ENCODE results near the gene LMX1A.

LMX1A gene

GRCh38 chr1:165218731-165219130 lies 137.8 kb downstream of the LMX1A start:
- DNase-seq: peak; percentile 27

DNA sequence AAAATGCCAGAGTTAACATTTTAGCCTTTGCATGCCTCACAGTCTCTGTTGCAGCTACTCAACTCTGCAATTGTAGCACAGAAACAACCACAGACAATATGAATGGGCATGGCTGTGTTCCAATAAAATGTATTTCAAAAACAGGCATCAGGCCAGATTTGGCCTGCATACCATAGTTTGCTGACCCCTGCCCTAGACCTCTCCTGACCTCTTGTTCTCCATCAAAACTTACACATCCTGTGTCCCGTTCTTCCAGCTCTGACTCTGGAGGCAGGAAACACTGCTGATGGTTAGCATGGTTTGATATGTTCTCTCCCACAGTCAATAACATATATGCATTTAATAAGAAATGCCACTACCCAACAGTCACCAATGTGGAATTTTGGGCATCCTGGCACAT lies 138.6 kb downstream of the LMX1A start:
- no peak for DNase-seq

DNA sequence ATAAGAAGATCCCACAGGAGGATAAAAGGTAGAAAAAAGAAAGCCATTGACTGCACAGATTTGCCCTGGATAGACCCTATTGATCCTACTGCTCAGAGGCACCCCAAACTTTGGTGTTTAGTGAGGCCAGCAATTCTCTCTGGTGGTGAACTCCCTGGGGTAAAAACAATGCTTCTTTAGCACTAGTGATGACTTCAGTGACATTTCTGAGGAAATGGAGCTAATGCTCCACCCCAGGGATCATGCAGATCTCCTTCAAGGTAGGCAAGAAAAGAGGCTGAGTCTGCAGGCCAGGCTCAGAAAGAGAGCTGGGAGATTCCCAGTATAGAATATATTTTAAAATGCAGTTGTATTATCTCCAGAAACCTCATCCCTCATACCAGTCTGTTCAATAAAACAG lies 140.3 kb downstream of the LMX1A start:
- DNase-seq: no peak

DNA sequence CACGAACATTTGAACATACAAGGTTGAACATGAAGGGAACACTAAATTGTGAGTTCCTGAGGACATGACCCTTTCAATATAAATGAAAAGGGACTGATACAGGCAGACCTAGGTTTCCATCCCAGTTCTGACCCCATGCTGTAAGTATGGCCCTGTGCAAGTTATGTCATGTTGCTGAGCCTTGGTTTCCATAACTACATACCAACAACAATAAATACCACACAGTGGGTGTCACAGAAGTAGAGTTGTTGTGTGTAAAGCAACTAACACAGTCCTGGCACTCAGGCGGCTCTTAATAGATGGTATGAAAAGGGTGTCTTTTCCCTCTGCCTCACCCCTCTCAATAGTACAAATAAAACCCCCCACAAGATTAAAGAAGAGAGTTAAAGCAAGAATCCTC lies 140.8 kb downstream of the LMX1A start:
- DNase-seq: no peak

GRCh38 chr1:165212229-165212628 lies 144.3 kb downstream of the LMX1A start:
- no peak for DNase-seq

DNA sequence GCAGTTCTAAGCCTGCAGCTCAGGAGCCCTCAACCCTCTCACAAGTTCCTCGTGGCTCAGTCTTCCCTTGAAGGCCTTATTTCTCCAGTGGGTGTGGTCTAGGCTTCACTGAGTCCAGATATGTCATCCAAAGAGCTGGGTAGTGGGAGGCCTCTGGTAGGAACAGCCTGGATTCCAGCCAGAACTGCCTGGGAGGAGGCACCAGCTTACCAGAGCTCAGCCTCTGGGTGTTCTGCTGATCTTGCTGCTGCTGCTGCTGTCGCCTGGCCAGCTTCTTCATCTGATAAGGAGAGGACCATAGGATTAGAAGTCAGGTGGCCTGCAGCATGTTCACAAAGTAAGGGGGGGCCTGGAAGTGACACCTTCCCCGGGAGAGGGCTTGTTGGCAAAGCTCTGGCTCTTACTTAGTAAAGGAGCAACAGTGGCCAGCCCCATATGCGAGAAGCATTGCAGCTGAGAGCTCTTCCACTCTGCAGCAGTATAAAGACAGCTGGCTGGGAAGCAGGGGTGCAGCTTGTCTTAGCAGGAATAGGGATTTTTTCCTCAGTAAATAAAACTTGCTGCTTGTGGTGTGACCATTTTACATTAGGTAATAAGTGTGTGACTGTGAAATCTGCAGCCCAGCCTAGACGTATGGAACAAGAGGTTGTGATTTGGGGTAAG lies 148.5 kb downstream of the LMX1A start:
- no peak for DNase-seq

GRCh38 chr1:165205145-165205544 lies 151.4 kb downstream of the LMX1A start:
- no peak for DNase-seq

DNA sequence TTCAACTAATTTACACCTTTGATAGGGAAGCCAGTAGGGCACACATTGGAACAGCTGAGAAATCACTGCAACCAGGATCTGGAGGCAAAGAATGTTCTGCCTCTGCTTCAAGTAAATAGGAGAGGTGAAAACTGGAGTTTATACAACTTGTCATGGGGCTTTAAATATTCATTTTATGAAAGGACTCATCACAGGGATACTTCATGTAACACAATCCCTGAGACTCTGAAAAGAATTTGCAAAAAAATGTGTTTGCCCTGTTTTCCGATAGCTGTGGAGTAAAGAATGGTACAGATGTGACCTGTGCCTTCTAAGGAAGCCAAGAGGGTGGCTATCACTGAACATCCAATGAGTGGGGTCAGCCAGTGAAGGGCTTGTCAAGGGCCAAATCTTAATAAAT lies 152.0 kb downstream of the LMX1A start:
- no peak for DNase-seq

DNA sequence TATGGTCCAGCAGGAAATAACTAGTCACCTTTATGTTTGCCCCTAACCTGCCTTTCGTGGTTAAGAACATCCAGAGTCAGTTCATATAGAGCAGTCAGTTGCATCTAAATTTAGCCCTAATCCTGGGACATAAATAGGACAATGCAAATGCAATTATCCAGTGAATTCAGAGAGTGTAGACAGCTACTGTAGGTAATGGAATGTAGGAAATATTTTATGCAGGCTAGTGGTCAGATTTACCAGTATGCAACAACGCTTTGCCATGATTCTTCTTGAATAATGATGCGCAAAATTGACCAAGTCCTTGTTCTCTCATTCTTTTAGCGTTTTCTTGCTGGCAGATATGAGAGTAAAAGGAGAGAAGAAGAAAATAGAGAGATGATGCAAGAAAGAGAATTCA lies 165.4 kb downstream of the LMX1A start:
- DNase-seq: no peak

- DNase-seq: no peak
Observed at GRCh38 chr1:165189913-165190312, 166.6 kb downstream of the LMX1A start.

GRCh38 chr1:165189011-165189410 lies 167.5 kb downstream of the LMX1A start:
- DNase-seq: no peak

DNA sequence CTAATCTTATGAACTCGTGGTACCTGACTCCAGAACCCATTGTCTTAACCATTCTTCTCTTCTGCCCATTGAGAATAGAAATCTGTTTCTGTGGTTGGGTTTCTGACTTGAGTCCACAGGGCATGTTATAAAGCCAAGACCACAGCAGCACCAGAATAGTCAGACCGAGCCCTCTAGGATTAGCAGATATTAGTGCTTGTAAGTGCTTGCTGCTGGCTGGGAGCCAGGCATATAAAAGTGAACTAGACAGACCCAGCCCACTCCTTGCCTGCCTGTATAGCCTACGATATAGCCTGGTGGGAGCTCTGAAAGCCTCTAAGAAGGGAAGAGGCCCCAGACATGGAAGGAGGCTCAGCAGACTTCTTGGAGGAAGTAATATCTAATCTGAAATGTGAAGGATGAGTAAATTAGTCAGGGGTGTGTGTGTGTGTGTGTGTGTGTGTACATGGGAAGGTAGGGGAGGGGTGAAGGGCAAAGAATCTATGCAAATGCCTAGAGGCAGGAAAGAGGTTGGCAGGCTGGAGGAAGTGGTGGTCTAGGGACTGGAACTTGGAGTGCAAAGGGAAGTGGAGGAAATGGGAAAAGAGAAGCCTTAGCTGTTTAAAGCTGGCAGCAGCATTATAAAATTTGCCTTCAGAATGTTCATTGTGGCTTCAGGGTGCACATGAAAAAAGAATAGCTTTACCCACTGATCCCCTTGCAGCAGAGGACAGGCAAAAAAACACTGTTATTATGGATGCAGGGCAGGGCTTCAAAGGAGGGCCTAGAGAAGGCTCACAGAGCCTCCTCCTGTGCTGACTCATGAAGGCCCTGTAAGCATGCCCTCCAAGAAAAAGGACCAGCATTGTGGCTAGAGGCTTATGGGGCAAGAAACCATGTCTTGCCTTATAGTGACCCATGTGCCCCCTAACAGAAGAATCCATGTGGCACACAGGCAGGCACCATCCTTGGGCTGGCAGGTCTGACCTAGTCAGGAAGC lies 169.2 kb downstream of the LMX1A start:
- no peak for DNase-seq

DNA sequence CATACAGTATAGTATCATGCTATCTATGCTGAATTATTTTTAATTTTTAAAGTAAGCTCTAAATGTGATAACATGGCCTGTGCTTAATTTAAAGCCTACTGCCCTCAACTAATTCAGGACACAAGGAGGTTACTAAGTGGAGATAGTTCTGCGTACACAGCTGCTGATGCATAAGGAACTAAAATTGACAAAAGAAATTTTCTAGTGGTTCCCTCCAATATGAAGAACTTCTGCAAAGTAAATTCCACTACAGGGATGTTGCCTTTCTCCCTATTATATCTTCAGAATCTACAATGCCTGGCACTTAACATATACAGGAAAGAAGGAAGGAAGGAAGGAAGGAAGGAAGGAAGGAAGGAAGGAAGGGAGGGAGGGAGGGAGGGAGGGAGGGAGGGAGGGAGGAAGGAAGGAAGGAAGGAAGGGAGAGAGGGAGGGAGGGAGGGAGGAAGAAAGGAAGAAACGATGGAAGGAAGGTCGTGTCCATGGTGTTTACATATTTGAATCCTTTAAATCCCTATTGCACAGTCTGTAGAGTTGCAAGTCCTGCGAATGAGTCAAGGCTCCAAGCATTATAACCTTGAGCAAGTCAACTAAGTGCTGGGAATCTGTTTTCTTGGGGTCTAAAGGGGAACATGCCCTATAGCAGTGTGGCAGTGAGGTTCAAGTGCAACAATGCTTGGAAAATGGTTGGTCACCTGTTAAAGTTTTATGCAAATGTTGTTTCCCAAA lies 171.2 kb downstream of the LMX1A start:
- DNase-seq: no peak

- DNase-seq: no peak
Observed at GRCh38 chr1:165182975-165183374, 173.5 kb downstream of the LMX1A start.

DNA sequence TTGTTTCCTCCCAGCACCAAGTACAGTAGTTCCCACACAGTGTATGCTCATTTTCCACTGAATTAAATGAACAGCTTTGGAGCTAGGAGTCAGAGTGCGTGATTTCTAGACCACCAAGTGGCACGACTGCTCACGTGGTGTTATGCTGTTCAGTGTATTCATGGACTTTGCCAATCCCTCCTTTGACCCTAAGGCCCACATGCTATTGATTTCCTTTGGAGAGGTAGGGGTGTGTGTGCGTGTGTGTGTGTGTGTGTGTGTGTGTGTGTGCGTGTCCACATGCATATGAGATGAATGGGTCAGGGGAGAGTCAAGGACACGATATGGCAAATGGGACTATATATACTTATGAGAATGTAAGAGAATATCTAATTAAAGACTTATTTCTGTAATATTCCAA lies 177.2 kb downstream of the LMX1A start:
- no peak for DNase-seq

DNA sequence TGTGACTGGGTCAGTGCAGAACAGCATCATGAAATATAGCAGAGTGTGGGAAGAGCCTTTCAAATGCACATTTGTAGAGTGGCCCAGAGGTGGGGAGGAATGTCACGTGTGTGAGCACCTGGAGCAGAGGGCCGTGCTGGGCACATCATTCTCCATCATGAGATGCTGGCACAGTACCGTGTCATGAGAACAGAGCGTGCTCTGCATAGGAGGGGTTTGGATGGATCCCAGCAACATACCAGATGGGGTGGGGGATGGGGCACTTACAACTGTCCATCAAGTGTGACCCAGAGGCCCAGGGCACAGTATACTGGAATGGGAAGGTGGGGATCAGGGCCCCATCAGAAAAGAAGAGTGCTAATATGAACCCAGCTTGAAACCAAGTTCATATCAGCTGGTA lies 182.0 kb downstream of the LMX1A start:
- no peak for DNase-seq

- DNase-seq: no peak
Observed at GRCh38 chr1:165173818-165174217, 182.7 kb downstream of the LMX1A start.

DNA sequence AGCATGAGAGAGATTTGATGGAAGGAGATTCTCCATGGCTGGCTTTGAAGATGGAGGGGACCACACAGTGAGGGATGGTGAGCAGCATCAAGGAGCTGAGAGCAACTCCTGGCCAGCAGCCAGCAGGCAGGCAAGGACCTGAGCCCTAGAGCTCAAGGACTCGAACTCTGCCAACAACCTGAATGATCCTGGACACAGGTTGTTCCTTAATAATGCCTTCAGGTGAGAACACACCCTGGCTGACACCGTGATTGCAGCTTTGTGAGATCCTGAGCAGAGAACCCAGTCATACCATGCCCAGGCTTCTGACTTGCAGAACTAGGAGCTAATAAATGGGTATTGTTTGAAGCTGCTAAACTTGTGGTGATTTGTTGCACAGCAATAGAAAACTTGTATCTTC lies 183.1 kb downstream of the LMX1A start:
- no peak for DNase-seq

- DNase-seq: no peak
Observed at GRCh38 chr1:165172666-165173065, 183.8 kb downstream of the LMX1A start.

DNA sequence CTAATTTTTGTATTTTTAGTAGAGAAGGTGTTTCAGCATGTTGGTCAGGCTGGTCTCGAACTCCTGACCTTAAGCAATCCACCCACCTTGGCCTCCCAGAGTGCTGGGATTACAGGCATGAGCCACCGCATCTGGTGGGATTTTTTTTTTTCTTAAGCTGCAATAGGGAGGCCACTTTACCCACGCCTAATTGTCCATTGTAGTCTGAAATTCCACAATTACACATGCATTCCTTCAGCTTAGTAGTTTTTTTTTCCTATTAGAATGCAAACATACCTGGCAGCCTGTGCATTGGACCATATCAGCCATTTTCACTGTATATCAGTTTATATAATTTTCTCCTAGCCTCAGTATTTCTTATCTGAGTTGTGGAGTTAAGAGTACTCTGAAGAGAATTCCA lies 186.8 kb downstream of the LMX1A start:
- DNase-seq: no peak

- no peak for DNase-seq
Observed at GRCh38 chr1:165169028-165169427, 187.5 kb downstream of the LMX1A start.

GRCh38 chr1:165168467-165168866 lies 188.0 kb downstream of the LMX1A start:
- DNase-seq: no peak

DNA sequence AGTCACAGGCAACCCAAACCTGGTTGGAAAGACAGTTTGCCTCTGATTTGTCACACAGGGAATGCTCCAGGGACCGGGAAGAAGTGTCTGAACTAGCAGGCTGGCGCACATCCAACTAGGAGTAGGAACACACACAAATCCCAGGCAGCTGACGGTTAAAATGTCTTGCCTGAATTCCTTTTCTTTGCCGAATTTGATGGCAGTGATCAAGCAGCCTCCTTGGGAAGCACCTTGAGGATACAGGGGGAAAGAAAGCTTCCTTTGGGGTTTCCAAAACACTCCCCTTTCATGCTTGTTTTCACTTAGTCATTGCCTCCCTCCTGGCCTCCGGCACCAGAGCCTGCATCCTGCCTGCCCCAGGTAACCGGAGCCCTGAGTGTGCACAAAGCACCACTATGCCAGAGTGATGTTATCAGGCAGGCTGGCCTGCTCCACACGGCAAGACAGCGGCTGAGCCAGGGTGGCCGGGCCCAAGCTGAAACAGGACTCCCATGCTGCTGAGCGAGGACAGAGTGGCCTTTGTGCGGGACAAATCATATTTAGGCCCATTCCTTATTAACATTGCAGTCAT lies 193.8 kb downstream of the LMX1A start:
- DNase-seq: peak; percentile 45

All from right kidney (tissue), 1 donor.